ENCODE results near the gene CFAP107. TPM values are rescaled to one million over a fixed set of nuclear protein-coding genes. Genes with fewer than 3 reads are reported as not detected.

CFAP107 gene
- total RNA-seq, 1 donor from 2014 or later: not detected

DNA sequence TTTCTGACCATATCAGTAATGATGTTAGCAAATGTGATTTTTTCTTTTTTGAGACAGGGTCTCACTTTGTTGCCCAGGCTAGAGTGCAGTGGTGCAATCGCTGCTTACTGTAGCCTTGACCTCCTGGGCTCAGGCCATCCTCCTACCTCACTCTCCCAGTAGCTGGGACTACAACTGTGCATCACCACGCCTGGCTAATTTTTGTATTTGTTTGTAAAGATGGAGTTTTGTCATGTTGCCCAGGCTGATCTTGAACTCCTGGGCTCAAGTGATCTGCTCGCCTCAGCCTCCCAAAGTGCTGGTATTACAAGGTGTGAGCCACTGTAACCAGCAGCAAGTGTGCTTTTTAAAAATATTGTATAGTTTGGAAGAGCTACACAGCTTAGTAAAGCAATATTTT is 4.1 kb upstream of the CFAP107 start:
- no peak for DNase-seq (ENCODE audit: low spot score)

GRCh38 chr1:12745126-12745991 is 641 bp upstream of the CFAP107 start:
- DNase-seq (ENCODE audit: low spot score): no peak

DNA sequence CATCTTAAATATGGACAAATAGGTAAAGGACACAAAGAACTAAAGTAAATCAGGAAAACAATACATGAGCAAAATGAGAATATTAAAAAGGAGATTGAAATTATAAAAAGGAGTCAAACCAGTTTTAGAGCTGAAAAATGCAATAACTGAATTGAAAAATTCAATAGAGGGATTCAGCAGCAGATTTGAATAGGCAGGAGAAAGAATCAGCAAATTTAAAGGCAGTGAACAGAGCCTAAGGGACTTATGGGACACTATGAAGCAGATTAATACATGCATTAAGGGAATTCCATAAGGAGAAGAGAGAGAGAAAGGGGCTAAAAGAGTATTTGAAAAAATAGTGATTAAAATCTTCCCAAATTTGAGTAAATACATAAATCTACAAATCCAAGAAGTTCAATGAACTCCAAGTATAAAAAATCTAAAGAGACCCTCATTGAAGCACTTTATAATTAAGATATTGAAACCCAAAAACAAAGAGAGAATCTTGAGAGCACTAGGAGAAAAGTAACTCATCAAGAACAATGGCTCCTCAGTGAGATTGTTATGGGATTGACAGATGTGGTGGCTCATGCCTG is 2.9 kb downstream of the CFAP107 start:
- DNase-seq (ENCODE audit: low spot score): no peak

DNA sequence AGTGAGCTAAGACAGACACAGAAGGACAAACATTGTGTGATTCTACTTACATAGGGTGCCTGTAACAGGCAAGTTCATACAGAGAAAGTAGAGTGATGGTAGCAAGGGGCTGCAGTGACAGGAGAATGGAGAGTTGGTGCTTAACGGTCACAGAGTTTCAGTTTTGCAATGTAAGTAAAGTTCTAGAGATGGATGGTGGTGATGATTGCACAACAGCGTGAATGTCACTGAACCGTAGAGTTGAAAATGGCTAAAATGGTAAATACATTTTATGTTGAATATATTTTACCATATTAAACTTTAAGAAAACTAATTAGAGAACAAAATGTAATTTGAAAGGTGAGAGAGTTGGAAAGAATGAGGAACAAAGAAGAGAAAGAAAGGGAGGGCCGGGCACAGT is 8.7 kb downstream of the CFAP107 start:
- no peak for DNase-seq (ENCODE audit: low spot score)

GRCh38 chr1:12756273-12756672 is 10.3 kb downstream of the CFAP107 start:
- no peak for DNase-seq (ENCODE audit: low spot score)

- DNase-seq (ENCODE audit: low spot score): no peak
Measured at GRCh38 chr1:12756768-12757413, 10.9 kb downstream of the CFAP107 start.

GRCh38 chr1:12757836-12758235 is 11.8 kb downstream of the CFAP107 start:
- no peak for DNase-seq (ENCODE audit: low spot score)

DNA sequence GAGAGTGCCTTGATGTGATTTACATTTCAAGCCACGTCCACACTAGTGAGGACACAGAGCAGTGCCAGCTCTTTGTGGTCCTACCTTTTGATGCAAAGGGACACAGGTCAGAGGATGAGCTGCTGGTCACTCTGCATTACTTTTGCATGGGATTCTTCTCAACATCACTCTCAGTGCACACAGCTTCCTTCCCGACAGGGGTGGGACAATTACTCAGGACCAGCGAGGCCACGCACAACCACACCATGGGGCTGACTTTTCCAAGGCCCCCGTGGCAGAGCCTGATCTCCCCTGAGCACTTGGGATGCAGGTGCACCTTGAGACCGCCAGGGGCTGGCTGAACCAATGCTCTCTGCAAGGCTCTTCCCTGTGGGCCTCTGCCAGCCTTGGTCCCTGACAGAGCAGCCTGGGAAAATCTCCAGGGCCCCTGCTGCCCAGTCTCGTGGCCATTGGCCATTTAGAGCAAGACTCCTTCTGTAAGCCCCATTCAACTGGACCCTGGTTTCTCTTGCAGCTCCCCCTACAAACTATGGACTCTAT is 14.3 kb downstream of the CFAP107 start:
- no peak for DNase-seq (ENCODE audit: low spot score)

DNA sequence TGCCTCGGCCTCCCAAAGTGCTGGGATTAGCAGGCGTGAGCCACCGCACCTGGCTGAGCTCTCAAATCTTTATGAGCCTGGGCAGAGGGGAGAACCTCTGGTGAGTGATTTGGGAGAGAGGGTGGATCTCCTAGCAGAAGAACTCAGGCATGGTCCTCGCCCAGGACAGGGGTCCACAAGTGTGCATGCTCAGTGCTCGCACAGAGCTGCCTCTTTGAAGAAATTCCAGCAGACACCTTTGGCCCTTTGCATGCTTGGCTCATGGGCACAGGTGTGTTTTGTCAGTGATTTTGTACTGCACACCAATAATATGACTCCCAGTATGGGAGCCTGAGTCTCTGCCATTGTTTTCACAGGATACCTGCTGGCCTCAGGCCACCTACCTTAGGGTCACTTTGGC is 15.8 kb downstream of the CFAP107 start:
- DNase-seq (ENCODE audit: low spot score): no peak

- no peak for DNase-seq (ENCODE audit: low spot score)
Measured at GRCh38 chr1:12762766-12763165, 16.8 kb downstream of the CFAP107 start.

DNA sequence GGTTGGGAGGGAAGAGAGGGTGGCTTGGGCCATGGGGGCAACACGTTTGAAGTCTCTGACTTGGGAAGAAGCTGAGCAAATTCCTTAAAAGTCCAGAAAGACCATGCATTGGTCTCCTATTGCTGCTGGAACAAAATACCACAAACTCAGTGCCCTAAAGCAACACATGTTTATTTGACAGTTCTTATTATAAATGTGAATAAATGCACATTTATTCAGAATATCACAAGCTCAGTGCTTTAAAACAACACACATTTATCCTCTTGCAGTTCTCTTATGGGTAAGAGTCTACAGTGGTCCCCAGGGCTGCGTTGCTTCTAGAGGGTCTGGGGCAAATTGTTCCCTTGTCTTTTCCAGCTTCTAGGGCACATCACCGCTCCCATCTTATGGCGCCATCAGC is 17.5 kb downstream of the CFAP107 start:
- DNase-seq (ENCODE audit: low spot score): no peak

DNA sequence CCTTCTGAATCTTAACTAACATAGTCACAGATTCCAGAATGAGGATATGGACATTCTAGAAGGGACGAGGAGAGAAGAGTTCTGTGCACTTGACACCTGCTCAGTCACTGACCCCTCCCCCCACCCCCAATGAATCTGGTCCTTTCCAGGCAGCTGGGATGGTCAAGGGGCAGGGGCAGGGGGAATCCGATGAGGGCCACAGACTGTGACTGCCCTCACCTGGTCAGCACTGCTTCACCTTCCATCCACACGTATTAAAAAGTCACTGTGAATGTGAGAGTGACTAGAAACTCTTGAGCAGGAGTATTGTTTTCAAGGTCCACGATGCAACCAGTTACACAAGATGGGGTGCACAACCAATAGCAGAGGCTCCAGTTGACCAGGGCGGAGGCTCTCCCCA is 18.0 kb downstream of the CFAP107 start:
- no peak for DNase-seq (ENCODE audit: low spot score)

DNA sequence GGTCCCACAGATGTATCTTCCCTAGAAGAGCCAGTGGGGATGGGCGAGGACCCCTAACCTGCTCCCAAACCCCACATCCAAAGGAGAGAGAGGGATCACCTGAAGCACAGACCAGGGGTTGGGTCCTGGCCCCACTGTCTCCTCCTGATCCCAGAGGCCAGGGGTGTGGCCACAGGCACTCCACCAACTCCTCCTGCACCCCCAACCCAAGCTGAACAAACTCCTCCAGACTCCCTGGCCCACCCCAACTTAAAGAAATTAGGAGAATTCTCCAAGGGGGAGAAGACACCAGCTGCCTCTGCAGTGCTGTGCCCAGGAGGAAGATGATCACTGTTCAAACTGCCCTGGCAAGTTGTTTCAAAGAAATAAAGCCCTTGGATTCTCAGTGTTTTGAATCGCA is 23.0 kb downstream of the CFAP107 start:
- no peak for DNase-seq (ENCODE audit: low spot score)

GRCh38 chr1:12769976-12770505 is 24.0 kb downstream of the CFAP107 start:
- no peak for DNase-seq (ENCODE audit: low spot score)

GRCh38 chr1:12770620-12771019 is 24.6 kb downstream of the CFAP107 start:
- DNase-seq (ENCODE audit: low spot score): no peak

DNA sequence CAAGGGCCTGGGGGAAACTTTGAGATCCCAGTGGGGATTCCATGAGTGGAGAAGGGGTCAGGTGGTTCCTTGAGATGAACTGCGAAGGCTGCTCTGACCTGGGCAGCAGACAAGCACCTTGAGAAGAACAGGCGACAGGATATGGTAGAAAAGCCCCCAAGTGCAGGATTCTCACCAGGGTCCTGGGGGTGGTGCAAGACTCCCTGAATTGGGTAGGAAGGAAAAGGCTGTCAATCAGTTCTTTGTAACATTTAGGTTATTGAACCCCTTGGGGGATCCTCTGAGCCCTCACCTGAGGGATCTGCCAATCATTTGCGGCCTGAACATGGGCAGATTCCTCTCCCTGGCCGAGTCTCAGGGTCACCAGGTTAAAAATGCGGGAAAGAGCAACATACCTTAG is 25.2 kb downstream of the CFAP107 start:
- DNase-seq (ENCODE audit: low spot score): no peak

DNA sequence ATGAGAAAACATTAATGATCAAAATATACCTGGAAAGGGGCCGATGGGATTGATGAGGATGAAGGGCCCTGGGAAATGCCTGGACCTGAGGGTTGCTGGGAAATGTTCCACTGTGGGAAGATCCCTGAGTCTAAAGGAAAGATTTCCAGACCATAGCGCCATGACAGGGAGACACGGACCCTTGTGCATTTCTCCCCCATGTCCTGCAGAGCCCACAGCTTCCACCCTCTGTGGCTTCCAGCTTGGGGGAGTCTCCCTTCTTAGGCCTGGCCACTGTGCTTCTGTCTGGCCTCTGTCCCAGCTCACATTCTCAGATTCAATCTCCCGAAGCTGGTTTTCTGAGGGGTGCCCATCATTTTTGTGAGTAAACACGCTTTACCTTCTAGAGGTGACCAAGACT is 26.5 kb downstream of the CFAP107 start:
- DNase-seq (ENCODE audit: low spot score): no peak

GRCh38 chr1:12773438-12773837 is 27.4 kb downstream of the CFAP107 start, which contains the start of gene PRAMEF12:
TSS of gene PRAMEF12 (plus strand) at chr1:12773738. CDS start at chr1:12774868, 1,130 bp downstream.
- no peak for DNase-seq (ENCODE audit: low spot score)

- DNase-seq (ENCODE audit: low spot score): no peak
Measured at GRCh38 chr1:12774801-12775345, 28.9 kb downstream of the CFAP107 start.

GRCh38 chr1:12775443-12775842 is 29.4 kb downstream of the CFAP107 start:
- no peak for DNase-seq (ENCODE audit: low spot score)

DNA sequence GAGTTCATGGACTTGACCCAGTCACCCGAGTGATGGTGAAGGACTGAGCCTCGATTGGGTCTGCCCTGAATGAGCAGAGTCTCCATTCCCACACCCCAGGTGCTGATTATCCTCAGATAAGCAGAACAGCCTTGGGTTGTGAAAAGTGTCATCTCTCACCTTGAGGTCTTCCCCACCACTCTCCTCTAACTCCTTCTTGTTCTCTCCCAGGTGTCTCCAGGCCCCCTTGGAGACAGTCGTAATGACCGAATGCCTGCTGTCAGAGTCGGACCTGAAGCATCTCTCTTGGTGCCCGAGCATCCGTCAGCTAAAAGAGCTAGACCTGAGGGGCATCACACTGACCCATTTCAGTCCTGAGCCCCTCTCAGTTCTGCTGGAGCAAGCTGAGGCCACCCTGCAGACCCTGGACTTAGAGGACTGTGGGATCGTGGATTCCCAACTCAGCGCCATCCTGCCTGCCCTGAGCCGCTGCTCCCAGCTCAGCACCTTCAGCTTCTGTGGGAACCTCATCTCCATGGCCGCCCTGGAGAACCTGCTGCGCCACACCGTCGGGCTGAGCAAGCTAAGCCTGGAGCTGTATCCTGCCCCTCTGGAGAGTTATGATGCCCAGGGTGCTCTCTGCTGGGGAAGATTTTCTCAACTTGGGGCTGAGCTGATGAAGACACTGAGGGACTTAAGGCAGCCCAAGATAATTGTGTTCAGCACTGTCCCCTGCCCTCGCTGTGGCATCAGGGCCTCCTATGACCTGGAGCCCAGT is 31.0 kb downstream of the CFAP107 start:
- DNase-seq (ENCODE audit: low spot score): no peak

Data from ureter (tissue), 1 donor.